CD4-positive, alpha-beta T cell (primary cell): ENCODE measurements around the gene GAL3ST3. TPM values are rescaled to one million over a fixed set of nuclear protein-coding genes. Genes with fewer than 3 reads are reported as not detected.

Experiments
- ATAC-seq: fragments of 200-7000 bp; cut with Tn5 transposase; one replicate; pipeline ENCODE4 v1.10.0; 2022; ENCODE audit warnings: mild to moderate bottlenecking; ENCODE audit not compliant: poor library complexity
- CTCF ChIA-PET: fragments of 350-600 bp; sonication (Branson Sonifier 250); formaldehyde crosslinking; loops from one replicate; lab custom pipeline; 2021; ENCODE audit warnings: antibody characterized with exemption, inconsistent platforms; lab: Charles Lee
- POLR2A ChIA-PET: fragments of 350-600 bp; sonication (Branson Sonifier 250); formaldehyde crosslinking; loops from one replicate; lab custom pipeline; 2021; ENCODE audit warnings: antibody characterized with exemption, inconsistent platforms; lab: Charles Lee
- DNase-seq, 14 experiments: peaks; one replicate each; pipeline ENCODE4 v3.0.0-alpha.2; 2013 to 2020; ENCODE audit warnings: mixed read lengths in 2 of 14
- H3K27ac ChIP-seq, 2 donors: one replicate each; pipeline versions ENCODE4 v1.5.1 to v1.7.0; 2013; ENCODE audit warnings: low read length in 2 of 2, low read depth in 1 of 2, mild to moderate bottlenecking in 1 of 2
- H3K27me3 ChIP-seq, 2 experiments: 1 replicate in 1 of 2; 2 replicates in 1 of 2; pipeline versions ENCODE4 v1.6.1 to v1.7.0; 2013; ENCODE audit warnings: low read length in 2 of 2, control low read depth in 1 of 2, mild to moderate bottlenecking in 1 of 2, moderate library complexity in 1 of 2; ENCODE audit not compliant: insufficient read depth in 2 of 2, control insufficient read depth in 1 of 2
- H3K36me3 ChIP-seq: one replicate; pipeline ENCODE4 v1.6.1; 2013; ENCODE audit warnings: low read length, control low read depth; ENCODE audit not compliant: insufficient read depth
- H3K4me1 ChIP-seq: one replicate; pipeline ENCODE4 v1.6.1; 2013; ENCODE audit warnings: low read length, control low read depth; ENCODE audit not compliant: insufficient read depth
- H3K4me3 ChIP-seq: one replicate; pipeline ENCODE4 v1.5.1; 2013; ENCODE audit warnings: mild to moderate bottlenecking, low read length, moderate library complexity
- H3K9me3 ChIP-seq, 2 experiments: 1 replicate in 1 of 2; 2 replicates in 1 of 2; pipeline versions ENCODE4 v1.6.1 to v1.7.0; 2013; ENCODE audit warnings: low read length in 2 of 2, mild to moderate bottlenecking in 2 of 2, control low read depth in 1 of 2, moderate library complexity in 1 of 2; ENCODE audit not compliant: control insufficient read depth in 1 of 2, insufficient read depth in 1 of 2
- H3K27ac Mint-ChIP-seq: one replicate; pipeline ENCODE4 v1.8.0; 2020; ENCODE audit warnings: mixed read lengths
- H3K27me3 Mint-ChIP-seq: one replicate; pipeline ENCODE4 v1.8.0; 2021; ENCODE audit warnings: mixed read lengths
- H3K36me3 Mint-ChIP-seq: one replicate; pipeline ENCODE4 v1.8.0; 2021; ENCODE audit warnings: low read depth, mixed read lengths
- H3K4me1 Mint-ChIP-seq: one replicate; pipeline ENCODE4 v1.8.0; 2021; ENCODE audit warnings: low read depth, mixed read lengths
- H3K4me3 Mint-ChIP-seq: one replicate; pipeline ENCODE4 v1.8.0; 2020; ENCODE audit warnings: mild to moderate bottlenecking, mixed read lengths
- H3K9me3 Mint-ChIP-seq: one replicate; pipeline ENCODE4 v1.8.0; 2020; ENCODE audit warnings: mixed read lengths
- CTCF ChIP-seq: fragments of 200-600 bp; IDR thresholded peaks from one replicate; pipeline ENCODE4 v1.8.0; 2022; ENCODE audit warnings: antibody characterized with exemption, mild to moderate bottlenecking
- intact Hi-C, 2 experiments: fragments of 100-400 bp; cut with DNase I in 1 of 2; cut with micrococcal nuclease in 1 of 2; formaldehyde crosslinking; loops; one replicate each; pipeline versions ENCODE4 v1.15.1 to v1.9.0; 2023 to 2025; cut with DNase I, micrococcal nuclease
- total RNA-seq, 174 experiments: library from RNA in 2 of 174; stranded (reverse) in 2 of 174; gene quantifications; one replicate each; pipeline ENCODE4 v1.2.3 and lab custom pipeline; 2021 to 2026

The GAL3ST3 gene
- total RNA-seq, 2 experiments from 2014 or later: not detected

DNA sequence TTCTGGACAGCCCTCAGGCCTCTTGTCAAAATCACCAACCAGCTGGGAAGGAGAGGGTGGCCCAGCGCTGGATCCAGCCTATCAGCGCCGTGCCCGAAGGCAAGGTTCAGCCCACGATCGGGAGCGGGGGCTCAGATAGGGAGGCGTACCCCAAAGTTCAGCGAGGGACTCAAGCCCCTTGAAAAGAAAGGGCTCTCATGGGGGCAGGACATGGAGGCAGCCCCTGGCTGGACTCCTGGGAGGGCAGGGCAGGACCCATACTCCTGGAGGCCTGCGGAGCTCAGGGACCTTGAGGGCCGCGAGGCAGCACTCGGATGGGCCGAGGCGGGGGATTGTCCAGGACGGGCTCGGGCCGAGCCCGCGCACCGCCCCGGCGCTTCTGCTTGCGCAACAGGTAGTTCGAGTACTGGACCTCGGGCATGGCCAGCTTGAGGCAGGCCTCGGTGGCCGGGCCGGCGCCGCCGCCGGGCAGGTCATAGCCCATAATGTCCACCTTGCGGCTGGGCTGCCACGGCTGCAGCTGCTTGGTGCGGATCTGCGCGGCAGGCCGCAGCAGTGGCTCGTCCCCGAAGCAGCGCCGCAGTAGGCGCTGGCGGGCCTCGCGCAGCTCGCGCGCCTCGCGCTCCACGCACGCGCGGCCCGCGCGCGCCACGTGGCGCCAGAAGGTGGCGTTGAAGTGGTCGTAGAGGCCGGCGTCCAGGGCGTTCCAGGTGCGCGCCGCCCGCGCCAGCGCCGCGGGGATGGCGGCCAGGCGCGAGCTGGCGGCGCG is 6.5 kb downstream of the GAL3ST3 start:
- Histone ChIP-seq H3K9me3 (no peaks in the 10 kb centered on the region), H3K4me3 (no peak overlapping the region), H3K27me3 (no peaks in the 10 kb centered on the region), H3K27ac (no peak overlapping the region), H3K36me3 (no peaks in the 10 kb centered on the region), H3K4me1 (peaks cover 13% of the 10 kb centered on the region)
- Mint-ChIP-seq H3K9me3 (no peaks in the 10 kb centered on the region), H3K27ac (no peak overlapping the region), H3K4me3 (no peak overlapping the region), H3K27me3 (no peaks in the 10 kb centered on the region), H3K4me1 (peaks cover 11% of the 10 kb centered on the region), H3K36me3 (no peaks in the 10 kb centered on the region)
- peak in 1 of 14 experiments; percentile 31 for DNase-seq
- no peak for ATAC-seq
- no peak for TF ChIP-seq CTCF
- POLR2A ChIA-PET: no interaction called here
- CTCF ChIA-PET: no interaction called here
- intact Hi-C loops: loop anchor here in 1 of 2 experiments (10.0 kb wide), 1 partner anchor 328 kb away; the partner anchor contains the start of gene KAT5

- peaks cover 0 to 6% of the 10 kb centered on the region in 2 experiments for H3K27me3 ChIP-seq
- Mint-ChIP-seq H3K36me3 (no peaks in the 10 kb centered on the region), H3K9me3 (no peaks in the 10 kb centered on the region), H3K4me1 (peaks cover 4% of the 10 kb centered on the region), H3K27ac (no peak overlapping the region), H3K4me3 (no peak overlapping the region), H3K27me3 (peaks cover 3% of the 10 kb centered on the region)
- no peak overlapping the region for H3K4me3 ChIP-seq
- no peak for TF ChIP-seq CTCF
- H3K36me3 ChIP-seq: no peaks in the 10 kb centered on the region
- POLR2A ChIA-PET: no interaction called here
- no peaks in the 10 kb centered on the region for H3K9me3 ChIP-seq
- intact Hi-C loops: loop anchor here in 1 of 2 experiments (10.0 kb wide), 1 partner anchor 325 kb away; the partner anchor contains the start of gene KAT5
- ATAC-seq: no peak
- CTCF ChIA-PET: no interaction called here
- no peak overlapping the region for H3K27ac ChIP-seq
- peaks cover 3% of the 10 kb centered on the region for H3K4me1 ChIP-seq
- no peak for DNase-seq
Measured at GRCh38 chr11:66039765-66040164, 9.2 kb downstream of the GAL3ST3 start.

DNA sequence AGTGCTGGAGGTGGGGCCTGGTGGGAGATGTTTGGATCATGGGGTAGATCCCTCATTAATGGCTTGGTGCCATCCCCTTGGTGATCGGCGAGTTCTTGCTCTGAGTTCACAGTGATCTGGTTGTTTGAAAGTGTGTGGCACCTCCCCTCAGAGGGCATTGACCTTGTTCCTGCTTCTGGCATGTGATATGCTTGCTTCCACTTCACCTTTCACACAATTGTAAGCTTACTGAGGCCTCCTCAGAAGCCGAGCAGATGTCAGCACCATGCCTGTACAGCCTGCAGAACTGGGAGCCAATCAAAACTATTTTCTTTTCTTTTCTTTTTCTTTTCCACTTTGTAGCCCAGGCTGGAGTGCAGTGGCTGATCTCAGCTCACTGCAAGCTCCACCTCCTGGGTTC is 11.6 kb downstream of the GAL3ST3 start:
- Mint-ChIP-seq H3K27me3 (peaks cover 6% of the 10 kb centered on the region), H3K27ac (no peak overlapping the region), H3K9me3 (no peaks in the 10 kb centered on the region), H3K4me3 (no peak overlapping the region), H3K36me3 (no peaks in the 10 kb centered on the region), H3K4me1 (no peaks in the 10 kb centered on the region)
- TF ChIP-seq CTCF: no peak
- H3K27me3 ChIP-seq: peaks cover 0 to 6% of the 10 kb centered on the region in 2 experiments
- H3K4me3 ChIP-seq: no peak overlapping the region
- intact Hi-C loops: no loop called here
- no peak for DNase-seq
- no peak for ATAC-seq
- no peak overlapping the region for H3K27ac ChIP-seq
- no peaks in the 10 kb centered on the region for H3K36me3 ChIP-seq
- ChIA-PET CTCF (no interaction called here), POLR2A (no interaction called here)
- no peaks in the 10 kb centered on the region for H3K4me1 ChIP-seq
- H3K9me3 ChIP-seq: no peaks in the 10 kb centered on the region
